GM21515 (cell line): ENCODE results near the gene CCL20.
A peak's percentile ranks its signal among the peaks of the same experiment; 100 is the strongest.
"Not testable (repeated sequence)": the region's sequence is repeated elsewhere in the genome, so short reads cannot be mapped to it uniquely, and the experiment has no call there.

Experiments used
- ATAC-seq: cut with Tn5 transposase; IDR thresholded peaks from one replicate; pipeline ENCODE4 v1.9.1; 2021; ENCODE audit not compliant: unreplicated experiment

Gene CCL20

DNA sequence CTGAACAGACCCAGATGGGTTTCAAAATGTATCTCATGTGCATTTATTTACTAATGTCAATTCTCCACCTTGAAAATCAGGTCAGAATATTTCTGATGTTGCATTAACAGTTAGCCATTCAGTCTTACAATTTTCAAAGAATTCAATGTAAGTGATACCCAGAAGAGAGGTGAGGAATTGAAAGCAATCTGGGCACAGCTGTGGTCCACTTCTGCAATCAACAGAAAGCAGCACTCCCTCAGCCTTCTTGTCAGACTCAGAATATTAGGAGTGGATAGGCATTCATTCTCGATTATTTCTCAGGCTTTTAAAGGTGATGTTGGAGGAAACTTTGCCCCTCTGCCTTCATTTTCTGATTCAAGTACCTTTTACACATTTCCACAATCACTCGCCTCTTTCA is 15.7 kb downstream of the CCL20 start:
- no peak for ATAC-seq

DNA sequence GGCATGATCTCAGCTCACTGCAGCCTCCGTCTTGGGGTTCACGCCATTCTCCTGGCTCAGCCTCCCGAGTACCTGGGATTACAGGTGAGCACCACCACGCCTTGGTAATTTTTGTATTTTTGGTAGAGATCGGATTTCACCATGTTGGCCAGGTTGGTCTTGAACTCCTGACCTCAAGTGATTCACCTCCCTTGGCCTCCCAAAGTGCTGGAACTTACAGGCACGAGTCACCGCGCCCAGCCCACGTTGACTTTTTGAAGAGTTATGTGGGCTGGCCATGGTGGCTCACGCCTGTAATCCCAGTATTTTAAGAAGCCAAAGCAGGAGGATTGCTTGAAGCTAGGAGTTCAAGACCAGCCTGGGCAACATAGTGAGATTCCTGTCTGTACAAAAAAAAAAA is 20.8 kb downstream of the CCL20 start:
- no peak for ATAC-seq

DNA sequence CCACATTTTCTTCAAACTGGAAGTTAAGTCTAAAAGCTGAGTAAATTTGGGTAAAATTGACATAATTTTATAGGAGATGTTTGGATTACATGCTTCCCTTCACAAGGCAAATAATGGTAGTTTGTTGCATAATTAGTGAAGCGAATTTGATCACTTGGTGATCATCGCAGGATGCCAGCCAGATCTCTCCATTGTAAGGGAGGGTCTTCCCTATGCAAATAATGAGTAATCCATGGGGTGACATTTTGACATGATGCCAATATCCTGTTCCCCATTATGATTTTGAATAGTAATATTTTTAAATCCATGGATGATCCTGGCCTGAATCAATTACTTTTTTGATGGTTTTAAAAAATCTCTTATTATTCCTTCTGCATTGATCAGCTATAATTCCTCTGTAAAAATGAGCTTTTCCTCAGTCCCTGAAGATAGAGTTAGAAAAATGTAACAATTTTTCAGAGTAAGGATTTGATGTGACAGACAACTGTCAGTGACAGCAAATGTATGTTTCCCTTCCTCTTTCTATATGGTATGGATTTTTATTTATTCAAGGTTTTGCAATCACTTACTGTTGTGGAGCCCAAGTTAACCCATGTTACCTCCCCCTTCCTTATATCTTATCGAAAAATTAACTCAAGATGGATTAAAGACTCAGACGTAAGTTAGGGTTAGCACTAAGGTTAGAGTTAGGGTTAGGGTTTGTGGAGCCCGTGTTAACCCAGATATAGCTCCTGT is 21.4 kb downstream of the CCL20 start:
- no peak for ATAC-seq

DNA sequence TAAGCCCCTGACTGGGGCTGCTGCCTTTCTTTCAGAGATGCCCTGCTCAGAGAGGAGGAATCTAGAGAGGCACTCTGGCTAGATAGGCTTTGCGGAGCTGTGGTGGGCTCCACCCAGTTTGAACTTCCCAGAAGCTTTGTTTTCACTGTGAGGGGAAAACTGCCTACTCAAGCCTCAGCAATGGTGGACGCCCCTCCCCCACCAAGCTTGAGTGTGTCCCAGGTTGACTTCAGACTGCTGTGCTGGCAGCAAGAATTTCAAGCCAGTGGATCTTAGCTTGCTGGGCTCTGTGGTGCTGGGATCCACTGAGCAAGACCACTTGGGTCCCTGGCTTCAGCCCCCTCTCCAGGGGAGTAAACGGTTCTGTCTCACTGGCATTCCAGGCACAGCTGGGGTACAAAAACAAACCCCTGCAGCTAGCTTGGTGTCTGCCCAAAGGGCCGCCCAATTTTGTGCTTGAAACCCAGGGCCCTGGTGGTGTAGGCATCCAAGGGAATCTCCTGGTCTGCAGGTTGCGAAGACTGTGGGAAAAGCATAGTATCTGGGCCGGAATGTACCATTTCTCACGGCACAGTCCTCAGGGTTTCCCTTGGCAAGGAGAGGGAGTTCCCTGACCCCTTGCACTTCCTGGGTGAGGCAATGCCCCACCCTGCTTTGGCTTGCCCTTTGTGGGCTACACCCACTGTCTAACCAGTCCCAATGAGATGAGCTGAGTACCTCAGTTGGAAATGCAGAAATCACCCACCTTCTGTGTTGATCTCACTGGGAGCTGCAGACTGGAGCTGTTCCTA is 25.9 kb downstream of the CCL20 start:
- ATAC-seq, result not testable (repeated sequence)

DNA sequence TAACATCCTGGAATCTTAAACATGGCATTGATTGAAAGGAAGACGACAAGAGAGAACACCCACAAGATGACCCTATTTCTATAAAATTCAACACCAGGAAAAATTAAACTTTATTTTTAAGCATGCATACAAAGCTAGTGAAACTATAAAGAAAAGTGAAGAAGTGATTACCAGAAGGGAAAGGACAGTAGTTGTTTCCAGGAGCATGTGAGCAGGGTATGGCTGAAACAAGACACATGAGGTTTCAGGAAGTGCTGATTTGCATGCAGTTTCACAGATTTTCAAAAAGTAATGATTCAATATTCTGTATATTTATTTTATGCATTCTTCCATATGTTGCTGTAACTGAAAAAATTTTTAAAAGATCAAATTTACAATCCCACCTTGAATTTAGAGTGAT is 33.2 kb downstream of the CCL20 start:
- ATAC-seq, result no peak

DNA sequence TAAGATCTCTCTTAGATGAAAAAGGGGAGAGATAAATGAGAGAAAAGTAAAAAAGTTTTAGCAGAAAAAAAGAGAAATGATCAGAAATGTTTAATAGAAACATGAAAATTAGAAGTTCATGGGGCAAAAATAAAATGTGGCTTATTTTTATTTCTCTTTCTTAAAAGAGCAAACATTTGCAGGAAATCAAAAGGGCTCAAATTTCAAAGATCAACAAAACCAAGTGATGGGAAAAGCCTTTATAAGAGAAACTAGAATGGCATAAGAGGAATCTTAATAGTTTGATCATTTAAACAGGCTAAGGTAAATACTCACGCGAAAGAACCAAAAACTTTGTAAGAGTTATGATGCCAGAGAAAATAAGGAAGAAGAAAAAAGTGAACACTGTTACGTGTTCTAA is 34.5 kb downstream of the CCL20 start:
- ATAC-seq, result no peak

DNA sequence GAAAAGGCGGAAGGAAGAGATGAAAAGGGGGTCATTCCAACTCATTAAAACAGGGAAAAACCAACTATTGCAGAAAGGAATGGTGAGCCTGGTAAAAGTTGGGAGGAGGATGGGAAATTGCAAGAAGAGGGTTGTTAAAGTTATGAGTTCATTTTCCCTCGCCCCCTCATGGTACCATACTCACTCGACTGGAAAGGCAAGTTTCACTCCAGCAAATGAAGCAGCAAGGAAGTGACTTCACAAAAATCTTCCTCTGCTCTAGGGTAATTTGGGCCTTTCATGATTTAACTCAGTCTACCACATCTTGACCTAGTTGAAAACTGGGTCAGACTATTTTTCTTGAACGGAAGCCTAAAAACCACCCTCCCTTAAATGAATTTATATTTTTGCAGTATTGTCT is 34.9 kb downstream of the CCL20 start:
- ATAC-seq, result peak; percentile 61

DNA sequence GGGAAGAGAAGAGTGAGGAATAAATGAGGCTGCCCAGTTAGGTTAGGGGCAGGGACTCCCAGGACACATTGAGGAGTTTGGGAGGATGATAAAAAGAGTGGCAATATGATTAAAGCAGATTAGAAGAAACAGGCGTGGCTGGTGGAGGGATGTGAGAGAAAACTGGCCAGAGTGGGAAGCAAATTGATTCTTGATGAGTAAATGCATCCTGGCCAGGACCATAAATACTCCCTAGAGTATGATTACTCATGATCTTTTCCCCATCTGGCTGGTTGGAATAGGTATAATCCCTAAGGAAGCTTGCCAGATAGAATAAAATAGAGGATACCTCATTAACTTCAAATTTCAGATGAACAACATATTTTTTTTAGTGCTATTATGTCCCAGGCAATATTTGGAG is 36.3 kb downstream of the CCL20 start:
- ATAC-seq, result no peak

DNA sequence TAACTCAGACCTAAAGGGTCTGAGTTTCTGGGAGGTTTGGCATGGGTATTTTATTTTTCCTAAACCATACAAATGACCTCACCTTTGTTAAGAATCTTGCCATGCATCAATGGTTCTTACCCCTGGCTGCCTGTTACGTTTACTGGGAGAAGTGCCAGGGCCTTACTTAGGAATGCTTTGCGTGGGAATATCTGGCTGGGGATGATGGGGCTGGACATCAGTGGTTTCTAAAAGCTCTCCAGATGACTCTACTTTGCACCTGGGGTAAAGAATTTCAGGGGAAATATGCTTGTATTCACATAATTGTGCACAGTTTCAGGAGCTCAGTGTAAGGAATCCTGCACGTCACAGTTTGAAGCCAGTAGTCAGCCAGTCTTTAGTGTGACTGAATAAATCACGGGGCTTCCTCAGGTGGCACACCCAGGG is 39.6 kb downstream of the CCL20 start:
- no peak for ATAC-seq

DNA sequence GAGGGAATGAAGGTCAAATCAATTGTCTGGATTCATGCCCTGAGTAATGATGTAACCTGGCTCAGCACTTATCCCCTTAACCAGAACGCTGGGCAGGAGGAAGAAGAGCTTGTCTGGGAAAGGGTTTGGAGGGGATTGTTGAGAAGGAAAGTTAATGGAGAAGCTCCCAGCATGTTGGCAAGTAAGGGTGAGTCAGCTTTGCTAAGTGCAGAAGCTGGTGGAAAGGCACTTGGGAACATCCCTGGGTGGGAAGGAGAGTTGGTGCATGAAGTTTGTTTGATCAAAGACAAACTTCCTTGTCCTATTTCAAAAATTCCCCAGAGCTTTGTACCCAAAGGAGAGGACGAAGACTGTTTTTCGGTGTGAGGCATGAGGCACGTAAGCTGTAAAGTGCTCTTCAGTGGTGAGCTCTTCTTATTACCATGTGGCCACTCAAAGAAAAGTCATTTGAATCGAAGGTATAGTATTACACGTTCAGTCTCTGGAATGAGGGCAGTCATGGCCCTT is 40.2 kb downstream of the CCL20 start:
- no peak for ATAC-seq

DNA sequence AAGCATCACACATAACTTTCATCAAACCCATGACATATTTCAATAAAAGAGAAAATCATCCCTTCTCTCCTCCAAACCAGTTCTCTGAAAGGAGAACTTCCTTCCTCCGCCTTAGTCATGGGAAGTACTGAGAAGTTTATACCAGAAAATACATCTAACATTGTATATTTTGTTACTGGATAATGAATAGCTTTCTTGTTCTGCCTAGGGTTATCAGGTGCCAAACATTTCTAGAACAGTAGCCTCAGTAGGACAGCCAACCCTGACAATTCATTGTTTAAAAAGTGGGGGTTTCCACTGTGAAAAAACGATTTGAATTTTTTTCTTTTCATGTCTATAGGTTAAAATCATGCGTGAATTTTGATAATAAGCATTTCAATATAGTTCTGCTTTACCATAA is 41.8 kb downstream of the CCL20 start:
- ATAC-seq, result no peak

DNA sequence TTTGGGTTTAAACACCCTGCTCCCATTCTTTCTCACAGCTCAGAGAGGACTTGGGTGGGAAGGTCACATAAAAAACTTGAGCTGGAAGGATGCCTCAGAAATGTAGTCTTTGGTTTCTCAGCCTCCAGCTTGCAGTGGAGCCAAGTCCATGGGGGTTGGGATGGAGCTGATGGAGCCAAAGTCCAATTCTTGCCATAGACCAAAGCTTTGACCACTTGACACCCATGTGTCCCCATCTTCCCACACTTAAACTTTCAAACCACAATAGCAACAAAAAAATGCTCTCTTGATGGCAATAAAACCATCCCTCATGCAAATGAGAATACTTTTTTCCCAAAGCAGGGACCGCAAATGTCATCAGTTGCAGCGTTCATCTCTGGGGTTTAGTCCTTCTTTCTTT is 43.1 kb downstream of the CCL20 start:
- no peak for ATAC-seq

DNA sequence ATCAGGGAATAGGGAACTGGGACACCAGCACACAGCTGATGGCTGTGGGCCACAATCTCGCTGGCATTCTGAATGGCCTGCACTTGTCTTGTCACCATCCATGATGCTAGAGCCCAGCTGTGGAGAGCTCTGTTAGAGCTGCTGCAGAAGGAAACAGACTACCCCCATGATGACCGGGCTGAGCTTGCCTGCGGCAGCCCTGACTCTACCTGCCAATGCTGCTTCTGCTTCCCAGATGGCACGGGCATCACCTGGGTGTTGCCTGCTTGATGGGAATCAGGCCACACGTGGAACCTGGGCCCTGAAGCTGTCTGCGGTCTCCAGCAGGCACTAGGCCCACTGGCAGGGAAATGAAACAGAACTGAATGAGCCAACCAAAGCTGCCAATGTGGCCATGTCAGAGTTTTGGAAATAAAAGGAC is 46.6 kb downstream of the CCL20 start:
- no peak for ATAC-seq

DNA sequence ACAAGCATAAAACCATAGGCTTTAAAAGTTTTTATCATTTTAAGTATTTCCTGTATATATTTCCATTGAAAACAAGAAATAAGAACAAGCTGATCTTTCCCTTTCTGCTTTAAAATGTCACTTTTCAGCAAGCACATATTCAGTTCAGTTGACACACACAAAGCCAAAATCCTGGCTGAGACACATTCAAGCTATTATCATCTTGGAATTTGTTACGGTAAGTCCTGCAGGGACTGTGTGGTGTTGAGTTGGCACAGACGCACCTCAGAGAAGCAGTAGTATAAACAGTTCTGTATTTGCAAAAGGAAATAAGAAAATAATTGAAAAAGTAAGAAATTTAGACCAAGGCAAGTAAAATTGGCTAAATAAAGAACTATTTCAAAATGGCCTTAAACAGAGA is 47.4 kb downstream of the CCL20 start:
- ATAC-seq, result no peak

DNA sequence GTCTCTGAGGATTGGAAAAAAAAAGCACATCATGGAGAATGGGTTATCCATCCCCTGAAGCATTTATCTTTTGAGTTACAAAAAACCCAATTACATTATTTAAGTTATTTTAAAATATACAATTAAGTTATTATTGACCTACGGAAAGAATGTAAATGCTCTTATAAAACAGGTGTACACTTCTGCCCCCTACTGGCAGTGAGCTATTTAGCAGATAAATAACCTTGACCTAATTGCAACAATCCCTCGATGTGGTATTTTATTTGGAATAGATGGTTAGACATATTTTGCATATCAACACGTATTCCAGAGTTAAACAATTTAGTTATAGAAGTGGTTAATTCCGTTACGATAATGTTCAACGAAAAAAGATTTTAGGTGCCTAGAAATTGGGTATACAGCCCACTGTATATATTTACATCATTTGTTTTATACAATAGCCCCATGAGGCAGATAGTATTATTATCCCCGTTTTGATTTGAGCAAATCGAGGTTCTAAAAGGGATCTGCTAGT is 48.6 kb downstream of the CCL20 start:
- ATAC-seq, result peak; percentile 46

DNA sequence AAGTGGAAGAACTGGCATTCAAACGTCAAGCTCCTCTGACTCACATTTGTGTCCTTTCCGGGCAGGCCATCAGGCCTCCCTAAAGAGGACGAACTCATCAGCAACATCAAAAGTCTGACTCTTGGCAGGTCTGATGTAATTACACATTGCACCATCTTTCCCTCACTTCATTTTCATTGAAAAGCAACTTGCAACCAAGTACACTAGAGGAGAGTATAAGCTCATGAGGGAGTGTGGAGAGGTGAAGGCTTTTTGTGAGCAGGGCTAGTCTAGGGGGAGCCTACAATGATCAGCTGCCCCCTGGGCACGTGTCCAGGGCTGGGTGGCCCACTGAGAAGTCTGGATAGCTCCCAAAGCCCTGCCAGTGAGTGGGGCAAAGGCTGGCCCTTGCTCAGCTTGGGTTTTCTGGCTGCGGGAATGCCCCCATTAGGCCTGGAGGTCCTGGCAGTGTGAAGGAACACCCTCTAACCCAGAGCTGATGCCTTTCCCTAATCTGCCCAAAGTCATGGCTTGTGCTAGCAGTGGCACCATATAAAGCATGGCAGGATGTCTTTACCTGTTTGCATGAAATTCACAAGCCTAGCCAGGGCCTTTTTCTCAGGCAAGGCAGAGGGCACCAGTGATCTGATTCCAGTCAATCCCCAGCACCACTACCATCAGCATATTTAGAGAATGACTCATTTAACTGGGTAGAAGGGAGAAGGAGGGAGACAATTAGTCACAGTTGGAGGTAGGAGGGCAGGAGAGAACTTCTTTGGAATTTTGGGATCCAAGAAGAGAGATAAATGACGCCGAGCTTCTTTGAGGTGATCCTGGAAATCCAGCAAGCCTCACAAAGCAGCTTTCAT is 49.3 kb downstream of the CCL20 start:
- no peak for ATAC-seq

DNA sequence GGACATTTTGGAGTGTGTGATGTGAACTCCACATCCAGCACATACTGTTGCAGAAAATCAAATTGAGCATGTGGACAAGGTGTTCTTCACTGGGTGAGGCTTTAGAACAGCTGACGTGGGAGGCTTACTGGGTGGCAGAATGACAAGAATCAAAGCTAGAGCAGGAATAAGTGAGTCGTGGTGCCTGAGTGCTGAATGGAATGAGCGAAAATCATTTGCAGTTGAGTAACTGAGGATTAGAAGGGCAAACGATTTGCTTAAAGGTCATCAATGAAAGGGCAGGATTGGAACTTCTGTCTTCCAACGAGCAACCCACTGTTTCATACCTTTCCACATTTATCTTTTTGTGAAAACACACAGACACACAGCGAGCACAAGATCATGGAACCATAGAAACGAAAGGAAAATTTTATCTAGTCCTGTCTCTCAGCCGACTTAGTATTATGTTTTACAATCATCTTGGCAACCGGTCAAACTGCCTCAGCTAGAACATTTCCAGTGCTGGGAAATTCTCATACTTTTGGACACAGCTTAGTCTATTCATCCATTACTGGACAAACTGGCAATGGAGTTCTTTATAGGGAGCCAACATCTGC is 50.6 kb downstream of the CCL20 start:
- ATAC-seq, result no peak

DNA sequence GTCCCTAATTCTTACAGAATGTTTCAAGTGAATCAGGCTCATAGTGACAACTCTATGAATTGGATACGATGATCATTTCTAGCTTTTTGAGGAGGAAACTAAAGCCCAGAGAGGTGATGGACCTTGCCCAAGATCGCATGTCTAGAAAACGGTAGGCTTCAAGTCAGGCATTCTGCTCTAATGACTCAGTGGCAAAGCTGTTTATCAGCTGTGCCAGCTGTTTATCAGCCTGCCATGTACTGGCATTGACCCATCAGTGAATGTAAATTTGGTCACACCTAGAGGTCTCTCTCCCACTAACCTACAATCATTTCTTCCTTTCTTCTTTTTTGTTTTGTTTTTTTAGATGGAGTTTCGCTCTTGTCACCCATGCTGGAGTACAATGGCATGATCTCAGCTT is 51.6 kb downstream of the CCL20 start:
- no peak for ATAC-seq
